ENCODE data around the gene CDC42BPB.

- TF ChIP-seq YY1 (IDR thresholded peaks at IDR 0.05; ENCODE audit: insufficient read depth, insufficient read length) = no peak
- TF ChIP-seq SUZ12 (IDR thresholded peaks at IDR 0.05; ENCODE audit: extremely low read depth, insufficient read depth, insufficient read length) = no peak
Observed at GRCh38 chr14:102979406-102979805, 77.9 kb downstream of the CDC42BPB start.

Data from NT2/D1 (cell line).